WTC11 (cell line): ENCODE measurements around the gene SUCLG1.

Source experiments
- CREM ChIP-seq: sonication (generic); formaldehyde crosslinking; IDR thresholded peaks from 2 replicates; pipeline ENCODE4 v1.8.1; 2022; ENCODE audit warnings: mild to moderate bottlenecking, missing genetic modification reagents, moderate library complexity
- ELF4 ChIP-seq: sonication (generic); formaldehyde crosslinking; IDR thresholded peaks from 2 replicates; pipeline ENCODE4 v1.8.1; 2022; ENCODE audit warnings: low read depth, mild to moderate bottlenecking, moderate library complexity, missing genetic modification reagents
- FOXJ3 ChIP-seq: sonication (generic); formaldehyde crosslinking; IDR thresholded peaks from 2 replicates; pipeline ENCODE4 v1.9.0; 2021; ENCODE audit warnings: missing genetic modification reagents, mild to moderate bottlenecking, borderline replicate concordance
- TEAD4 ChIP-seq: sonication (generic); formaldehyde crosslinking; IDR thresholded peaks from 2 replicates; pipeline ENCODE4 v1.8.0; 2022; ENCODE audit warnings: mild to moderate bottlenecking, missing genetic modification reagents
- ZNF219 ChIP-seq: sonication (generic); formaldehyde crosslinking; IDR thresholded peaks from 2 replicates; pipeline ENCODE4 v1.8.0; 2023; ENCODE audit warnings: missing genetic modification reagents, mild to moderate bottlenecking, borderline replicate concordance
- ZNF281 ChIP-seq: sonication (generic); formaldehyde crosslinking; IDR thresholded peaks from 2 replicates; pipeline ENCODE4 v1.8.0; 2023; ENCODE audit warnings: mild to moderate bottlenecking, missing genetic modification reagents
- ZNF317 ChIP-seq: sonication (generic); formaldehyde crosslinking; IDR thresholded peaks from 2 replicates; pipeline ENCODE4 v1.8.1; 2023; ENCODE audit warnings: low read depth, mild to moderate bottlenecking, moderate library complexity, missing genetic modification reagents, borderline replicate concordance
- TF ChIP-seq, protein P1 (sequence below): sonication (generic); formaldehyde crosslinking; conservative IDR thresholded peaks from 2 replicates; pipeline ENCODE4 v1.8.1; 2022; ENCODE audit warnings: mild to moderate bottlenecking, missing genetic modification reagents
- TF ChIP-seq, protein P2 (sequence below): fragments of 200-600 bp; IDR thresholded peaks from 2 replicates; pipeline ENCODE4 v1.8.0; 2022; ENCODE audit warnings: antibody characterized with exemption
- TF ChIP-seq, protein P3 (sequence below): sonication (generic); formaldehyde crosslinking; IDR thresholded peaks from 2 replicates; pipeline ENCODE4 v1.8.0; 2022; ENCODE audit warnings: missing genetic modification reagents
- TF ChIP-seq, protein P4 (sequence below): sonication (generic); formaldehyde crosslinking; IDR thresholded peaks from 2 replicates; pipeline ENCODE4 v1.8.0; 2022; ENCODE audit warnings: mild to moderate bottlenecking, missing genetic modification reagents

DNA sequence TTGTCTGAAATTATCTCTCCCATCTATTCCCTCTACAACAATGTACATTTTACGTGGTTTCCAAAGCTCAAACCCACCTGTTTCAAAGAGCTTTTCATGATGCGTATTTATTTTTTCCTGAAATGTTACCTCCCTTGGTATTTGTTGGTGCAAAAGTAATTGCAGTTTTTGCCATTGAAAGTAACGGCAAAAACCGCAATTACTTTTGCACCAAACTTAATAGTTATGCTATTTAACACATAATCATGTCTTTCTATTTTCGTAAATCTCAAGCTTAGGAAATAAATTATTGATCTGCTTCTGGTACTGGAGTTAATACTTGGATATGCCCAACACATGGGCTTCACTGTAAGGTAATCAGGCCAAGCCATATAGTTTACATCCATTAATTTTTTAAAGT lies 85.2 kb downstream of the SUCLG1 start:
- TF ChIP-seq, protein P1, sequence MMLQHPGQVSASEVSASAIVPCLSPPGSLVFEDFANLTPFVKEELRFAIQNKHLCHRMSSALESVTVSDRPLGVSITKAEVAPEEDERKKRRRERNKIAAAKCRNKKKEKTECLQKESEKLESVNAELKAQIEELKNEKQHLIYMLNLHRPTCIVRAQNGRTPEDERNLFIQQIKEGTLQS = no peak
- TF ChIP-seq, protein P2, sequence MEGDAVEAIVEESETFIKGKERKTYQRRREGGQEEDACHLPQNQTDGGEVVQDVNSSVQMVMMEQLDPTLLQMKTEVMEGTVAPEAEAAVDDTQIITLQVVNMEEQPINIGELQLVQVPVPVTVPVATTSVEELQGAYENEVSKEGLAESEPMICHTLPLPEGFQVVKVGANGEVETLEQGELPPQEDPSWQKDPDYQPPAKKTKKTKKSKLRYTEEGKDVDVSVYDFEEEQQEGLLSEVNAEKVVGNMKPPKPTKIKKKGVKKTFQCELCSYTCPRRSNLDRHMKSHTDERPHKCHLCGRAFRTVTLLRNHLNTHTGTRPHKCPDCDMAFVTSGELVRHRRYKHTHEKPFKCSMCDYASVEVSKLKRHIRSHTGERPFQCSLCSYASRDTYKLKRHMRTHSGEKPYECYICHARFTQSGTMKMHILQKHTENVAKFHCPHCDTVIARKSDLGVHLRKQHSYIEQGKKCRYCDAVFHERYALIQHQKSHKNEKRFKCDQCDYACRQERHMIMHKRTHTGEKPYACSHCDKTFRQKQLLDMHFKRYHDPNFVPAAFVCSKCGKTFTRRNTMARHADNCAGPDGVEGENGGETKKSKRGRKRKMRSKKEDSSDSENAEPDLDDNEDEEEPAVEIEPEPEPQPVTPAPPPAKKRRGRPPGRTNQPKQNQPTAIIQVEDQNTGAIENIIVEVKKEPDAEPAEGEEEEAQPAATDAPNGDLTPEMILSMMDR = no peak
- TF ChIP-seq TEAD4 (CRISPR knock-in tag) (no peak), ZNF219 (CRISPR knock-in tag) (no peak), CREM (CRISPR knock-in tag) (no peak), FOXJ3 (CRISPR knock-in tag) (no peak), ELF4 (CRISPR knock-in tag) (no peak), ZNF281 (CRISPR knock-in tag) (no peak), ZNF317 (CRISPR knock-in tag) (no peak)
- TF ChIP-seq, protein P3, sequence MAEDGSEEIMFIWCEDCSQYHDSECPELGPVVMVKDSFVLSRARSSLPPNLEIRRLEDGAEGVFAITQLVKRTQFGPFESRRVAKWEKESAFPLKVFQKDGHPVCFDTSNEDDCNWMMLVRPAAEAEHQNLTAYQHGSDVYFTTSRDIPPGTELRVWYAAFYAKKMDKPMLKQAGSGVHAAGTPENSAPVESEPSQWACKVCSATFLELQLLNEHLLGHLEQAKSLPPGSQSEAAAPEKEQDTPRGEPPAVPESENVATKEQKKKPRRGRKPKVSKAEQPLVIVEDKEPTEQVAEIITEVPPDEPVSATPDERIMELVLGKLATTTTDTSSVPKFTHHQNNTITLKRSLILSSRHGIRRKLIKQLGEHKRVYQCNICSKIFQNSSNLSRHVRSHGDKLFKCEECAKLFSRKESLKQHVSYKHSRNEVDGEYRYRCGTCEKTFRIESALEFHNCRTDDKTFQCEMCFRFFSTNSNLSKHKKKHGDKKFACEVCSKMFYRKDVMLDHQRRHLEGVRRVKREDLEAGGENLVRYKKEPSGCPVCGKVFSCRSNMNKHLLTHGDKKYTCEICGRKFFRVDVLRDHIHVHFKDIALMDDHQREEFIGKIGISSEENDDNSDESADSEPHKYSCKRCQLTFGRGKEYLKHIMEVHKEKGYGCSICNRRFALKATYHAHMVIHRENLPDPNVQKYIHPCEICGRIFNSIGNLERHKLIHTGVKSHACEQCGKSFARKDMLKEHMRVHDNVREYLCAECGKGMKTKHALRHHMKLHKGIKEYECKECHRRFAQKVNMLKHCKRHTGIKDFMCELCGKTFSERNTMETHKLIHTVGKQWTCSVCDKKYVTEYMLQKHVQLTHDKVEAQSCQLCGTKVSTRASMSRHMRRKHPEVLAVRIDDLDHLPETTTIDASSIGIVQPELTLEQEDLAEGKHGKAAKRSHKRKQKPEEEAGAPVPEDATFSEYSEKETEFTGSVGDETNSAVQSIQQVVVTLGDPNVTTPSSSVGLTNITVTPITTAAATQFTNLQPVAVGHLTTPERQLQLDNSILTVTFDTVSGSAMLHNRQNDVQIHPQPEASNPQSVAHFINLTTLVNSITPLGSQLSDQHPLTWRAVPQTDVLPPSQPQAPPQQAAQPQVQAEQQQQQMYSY = no peak
- TF ChIP-seq, protein P4, sequence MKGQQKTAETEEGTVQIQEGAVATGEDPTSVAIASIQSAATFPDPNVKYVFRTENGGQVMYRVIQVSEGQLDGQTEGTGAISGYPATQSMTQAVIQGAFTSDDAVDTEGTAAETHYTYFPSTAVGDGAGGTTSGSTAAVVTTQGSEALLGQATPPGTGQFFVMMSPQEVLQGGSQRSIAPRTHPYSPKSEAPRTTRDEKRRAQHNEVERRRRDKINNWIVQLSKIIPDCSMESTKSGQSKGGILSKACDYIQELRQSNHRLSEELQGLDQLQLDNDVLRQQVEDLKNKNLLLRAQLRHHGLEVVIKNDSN (CRISPR knock-in tag) = no peak
